H1 (cell line): Measurements from ENCODE around the gene LAMA3.

ENCODE experiments used
- CREB1 ChIP-seq: IDR thresholded peaks from 2 replicates; pipeline ENCODE4 v1.6.1; 2012; ENCODE audit warnings: inconsistent platforms
- CTCF ChIP-seq, 3 experiments: IDR thresholded peaks; 1 replicate in 2 of 3; 2 replicates in 1 of 3; pipeline versions ENCODE4 v1.5.1 to v1.6.1; 2011; ENCODE audit warnings: low read length in 3 of 3, mild to moderate bottlenecking in 3 of 3, inconsistent platforms in 2 of 3, low read depth in 1 of 3, moderate library complexity in 1 of 3; ENCODE audit not compliant: insufficient read depth in 1 of 3; ENCODE audit errors: control extremely low read depth in 1 of 3
- E2F6 ChIP-seq: IDR thresholded peaks from 2 replicates; pipeline ENCODE4 v1.6.1; 2012; ENCODE audit warnings: inconsistent platforms
- JUN ChIP-seq: IDR thresholded peaks from 2 replicates; pipeline ENCODE4 v1.6.1; 2011; ENCODE audit warnings: low read depth, mild to moderate bottlenecking, improper control_type of control experiment, low read length
- RNF2 ChIP-seq: fragments of 200-900, 300-1000 bp; sonication (generic); IDR thresholded peaks from 2 replicates; pipeline ENCODE4 v1.7.1; 2016; ENCODE audit warnings: borderline replicate concordance, low read depth, mild to moderate bottlenecking, antibody characterized with exemption, low read length; ENCODE audit not compliant: poor library complexity, severe bottlenecking; ENCODE audit errors: missing control alignments

- TF ChIP-seq CREB1 (no peak), CTCF (IDR thresholded peaks at IDR 0.05; ENCODE audit: control extremely low read depth in 1 of 3, insufficient read depth in 1 of 3, low read depth in 1 of 3, low read length in 3 of 3) (no peak), JUN (no peak), RNF2 (no peak), E2F6 (no peak)
These were observed 25.3 kb downstream of the LAMA3 start for GRCh38 chr18:23714576-23714975.
